DOHH2 (cell line): ENCODE measurements around the gene MAN1C1.

Source experiments
- H3F3A ChIP-seq: fragments of 200-600 bp; sonication (generic), shearing (Covaris generic); 2 replicates; pipeline ENCODE4 v1.6.0; 2016; ENCODE audit warnings: antibody characterized with exemption, mild to moderate bottlenecking; ENCODE audit not compliant: control insufficient read depth, insufficient read depth
- H3K27ac ChIP-seq: fragments of 200-600 bp; sonication (generic); 2 replicates; pipeline ENCODE4 v1.5.1; 2014; ENCODE audit warnings: low read depth, mild to moderate bottlenecking, low read length, moderate library complexity
- H3K27me3 ChIP-seq: fragments of 200-600 bp; sonication (generic); 2 replicates; pipeline ENCODE4 v1.6.1; 2014; ENCODE audit warnings: mild to moderate bottlenecking, low read length, mixed read lengths; ENCODE audit not compliant: control insufficient read depth
- H3K36me3 ChIP-seq: fragments of 200-600 bp; sonication (generic); 2 replicates; pipeline ENCODE4 v1.6.1; 2014; ENCODE audit warnings: mild to moderate bottlenecking, low read length, moderate library complexity, mixed read lengths; ENCODE audit not compliant: control insufficient read depth
- H3K4me1 ChIP-seq: fragments of 200-600 bp; sonication (generic); 2 replicates; pipeline ENCODE4 v1.6.1; 2014; ENCODE audit warnings: mild to moderate bottlenecking, low read length, mixed read lengths; ENCODE audit not compliant: control insufficient read depth
- H3K4me2 ChIP-seq: fragments of 200-600 bp; sonication (generic); 2 replicates; pipeline ENCODE4 v1.6.0; 2014; ENCODE audit warnings: mild to moderate bottlenecking, low read length, moderate library complexity
- H3K4me3 ChIP-seq: fragments of 200-600 bp; sonication (generic); 2 replicates; pipeline ENCODE4 v1.5.1; 2014; ENCODE audit warnings: mild to moderate bottlenecking, low read length, mixed read lengths
- H3K79me2 ChIP-seq: fragments of 200-600 bp; sonication (generic); 2 replicates; pipeline ENCODE4 v1.6.1; 2014; ENCODE audit warnings: mild to moderate bottlenecking, low read length, mixed read lengths; ENCODE audit not compliant: control insufficient read depth
- H3K9me2 ChIP-seq: fragments of 200-600 bp; sonication (generic); replicated peaks from 2 replicates; pipeline ENCODE4 v1.6.1; 2014; ENCODE audit warnings: mild to moderate bottlenecking, low read length, mixed read lengths; ENCODE audit not compliant: control insufficient read depth
- H3K9me3 ChIP-seq: fragments of 200-600 bp; sonication (generic); 2 replicates; pipeline ENCODE4 v1.6.1; 2014; ENCODE audit warnings: antibody characterized with exemption, low read length, mixed read lengths; ENCODE audit not compliant: control insufficient read depth, insufficient read depth
- H4K20me1 ChIP-seq: fragments of 200-600 bp; sonication (generic); 2 replicates; pipeline ENCODE4 v1.6.0; 2014; ENCODE audit warnings: low read depth, mild to moderate bottlenecking, antibody characterized with exemption, low read length, moderate library complexity; ENCODE audit not compliant: control insufficient read depth, insufficient read depth
- EZH2phosphoT487 ChIP-seq: fragments of 200-600 bp; sonication (generic); IDR thresholded peaks from 2 replicates; pipeline ENCODE4 v1.6.1; 2017; ENCODE audit warnings: borderline replicate concordance, mild to moderate bottlenecking, antibody characterized with exemption, low read length, moderate library complexity, mixed read lengths
- TF ChIP-seq, protein P1 (sequence below): fragments of 200-600 bp; sonication (generic); IDR thresholded peaks from one replicate; pipeline ENCODE4 v1.5.1; 2014; ENCODE audit warnings: antibody characterized with exemption, mild to moderate bottlenecking, low read depth, low read length; ENCODE audit not compliant: poor library complexity, severe bottlenecking

MAN1C1 gene

DNA sequence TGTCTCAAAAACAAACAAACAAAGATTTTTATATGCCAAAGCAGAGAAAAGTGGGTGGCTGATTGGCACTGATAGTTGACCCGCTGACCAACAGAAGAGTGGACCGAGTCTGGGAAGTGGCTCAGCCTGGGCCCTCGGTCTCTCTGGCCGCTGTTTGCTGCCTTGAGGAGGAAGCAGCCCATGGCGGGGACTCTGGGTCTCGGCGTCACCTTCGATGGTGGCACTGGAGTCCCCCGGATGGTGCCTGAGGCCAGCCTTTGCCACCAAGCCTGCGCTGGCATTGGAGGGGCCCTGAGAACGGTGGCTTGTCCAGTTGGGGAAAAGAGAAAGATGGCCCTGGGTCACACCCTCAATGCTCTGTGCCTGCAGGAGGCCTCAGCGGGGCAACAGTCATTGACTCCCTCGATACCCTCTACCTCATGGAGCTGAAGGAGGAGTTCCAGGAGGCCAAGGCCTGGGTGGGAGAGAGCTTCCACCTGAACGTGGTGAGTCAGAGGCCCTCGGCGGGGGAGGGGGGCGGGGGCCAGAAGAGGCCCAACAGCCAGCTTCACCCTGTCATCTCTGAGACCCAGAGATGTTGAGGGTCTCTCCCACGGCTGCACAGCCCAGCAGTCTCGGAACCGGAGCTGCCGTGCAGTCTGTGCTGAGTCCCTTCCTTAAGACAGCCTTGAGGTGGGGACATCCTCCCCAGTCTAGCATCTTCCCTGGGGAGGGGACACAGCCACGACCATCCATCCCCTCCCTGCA is 129.9 kb downstream of the MAN1C1 start:
- no peaks in the 10 kb centered on the region for H3K9me2 ChIP-seq
- H3K79me2 ChIP-seq = no peaks in the 10 kb centered on the region
- no peak overlapping the region for H3K4me3 ChIP-seq
- no peak overlapping the region for H3K27ac ChIP-seq
- H3K4me1 ChIP-seq = no peaks in the 10 kb centered on the region
- H3K9me3 ChIP-seq = no peaks in the 10 kb centered on the region
- peaks cover 3% of the 10 kb centered on the region; the same call in 1 of the 2 replicates for H3K27me3 ChIP-seq
- H3K36me3 ChIP-seq = no peaks in the 10 kb centered on the region
- H3K4me2 ChIP-seq = no peak overlapping the region
- H4K20me1 ChIP-seq = no peaks in the 10 kb centered on the region
- no peak for TF ChIP-seq EZH2phosphoT487
- TF ChIP-seq, protein P1, sequence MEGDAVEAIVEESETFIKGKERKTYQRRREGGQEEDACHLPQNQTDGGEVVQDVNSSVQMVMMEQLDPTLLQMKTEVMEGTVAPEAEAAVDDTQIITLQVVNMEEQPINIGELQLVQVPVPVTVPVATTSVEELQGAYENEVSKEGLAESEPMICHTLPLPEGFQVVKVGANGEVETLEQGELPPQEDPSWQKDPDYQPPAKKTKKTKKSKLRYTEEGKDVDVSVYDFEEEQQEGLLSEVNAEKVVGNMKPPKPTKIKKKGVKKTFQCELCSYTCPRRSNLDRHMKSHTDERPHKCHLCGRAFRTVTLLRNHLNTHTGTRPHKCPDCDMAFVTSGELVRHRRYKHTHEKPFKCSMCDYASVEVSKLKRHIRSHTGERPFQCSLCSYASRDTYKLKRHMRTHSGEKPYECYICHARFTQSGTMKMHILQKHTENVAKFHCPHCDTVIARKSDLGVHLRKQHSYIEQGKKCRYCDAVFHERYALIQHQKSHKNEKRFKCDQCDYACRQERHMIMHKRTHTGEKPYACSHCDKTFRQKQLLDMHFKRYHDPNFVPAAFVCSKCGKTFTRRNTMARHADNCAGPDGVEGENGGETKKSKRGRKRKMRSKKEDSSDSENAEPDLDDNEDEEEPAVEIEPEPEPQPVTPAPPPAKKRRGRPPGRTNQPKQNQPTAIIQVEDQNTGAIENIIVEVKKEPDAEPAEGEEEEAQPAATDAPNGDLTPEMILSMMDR = no peak
- H3F3A ChIP-seq = no peaks in the 10 kb centered on the region

DNA sequence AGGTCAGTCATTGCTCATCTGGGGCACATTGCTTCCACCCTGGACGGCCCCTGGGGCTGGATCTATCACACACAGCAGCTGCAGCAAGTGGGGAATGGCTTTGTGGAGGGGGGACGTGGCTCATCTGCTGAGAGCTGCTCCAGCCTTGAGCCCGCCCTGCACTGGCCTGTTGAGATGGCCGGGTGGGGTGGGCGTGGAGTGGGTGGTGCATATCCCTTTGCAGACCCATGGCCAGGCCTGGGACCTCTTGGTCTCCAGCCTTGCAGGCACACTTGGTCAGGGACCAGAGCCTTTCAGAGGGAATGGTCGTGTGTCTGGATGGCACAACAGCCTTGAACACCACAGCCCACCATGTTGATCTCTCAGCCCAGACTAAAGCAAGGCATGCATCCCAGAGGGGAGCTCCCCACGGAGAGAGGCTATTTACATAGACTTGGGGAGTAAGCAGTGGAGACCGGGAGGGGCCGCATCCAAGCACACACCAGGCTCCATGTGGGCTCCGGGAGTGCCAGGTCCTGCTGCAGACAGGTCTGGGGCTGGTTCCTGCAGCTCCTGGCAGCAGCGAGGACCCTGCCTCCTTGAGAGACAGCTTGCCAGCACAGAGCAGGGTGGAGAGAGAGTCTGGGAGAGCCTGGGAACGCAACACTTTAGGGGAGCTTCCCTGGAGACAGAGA is 130.6 kb downstream of the MAN1C1 start:
- no peak overlapping the region for H3K4me3 ChIP-seq
- H3K79me2 ChIP-seq = no peaks in the 10 kb centered on the region
- H3F3A ChIP-seq = no peaks in the 10 kb centered on the region
- no peaks in the 10 kb centered on the region for H3K36me3 ChIP-seq
- no peaks in the 10 kb centered on the region for H3K9me2 ChIP-seq
- H3K4me1 ChIP-seq = no peaks in the 10 kb centered on the region
- no peak for TF ChIP-seq EZH2phosphoT487
- TF ChIP-seq, protein P1 = no peak
- no peak overlapping the region for H3K4me2 ChIP-seq
- H3K9me3 ChIP-seq = no peaks in the 10 kb centered on the region
- peaks cover 3% of the 10 kb centered on the region; the same call in 1 of the 2 replicates for H3K27me3 ChIP-seq
- H4K20me1 ChIP-seq = no peaks in the 10 kb centered on the region
- H3K27ac ChIP-seq = no peak overlapping the region

DNA sequence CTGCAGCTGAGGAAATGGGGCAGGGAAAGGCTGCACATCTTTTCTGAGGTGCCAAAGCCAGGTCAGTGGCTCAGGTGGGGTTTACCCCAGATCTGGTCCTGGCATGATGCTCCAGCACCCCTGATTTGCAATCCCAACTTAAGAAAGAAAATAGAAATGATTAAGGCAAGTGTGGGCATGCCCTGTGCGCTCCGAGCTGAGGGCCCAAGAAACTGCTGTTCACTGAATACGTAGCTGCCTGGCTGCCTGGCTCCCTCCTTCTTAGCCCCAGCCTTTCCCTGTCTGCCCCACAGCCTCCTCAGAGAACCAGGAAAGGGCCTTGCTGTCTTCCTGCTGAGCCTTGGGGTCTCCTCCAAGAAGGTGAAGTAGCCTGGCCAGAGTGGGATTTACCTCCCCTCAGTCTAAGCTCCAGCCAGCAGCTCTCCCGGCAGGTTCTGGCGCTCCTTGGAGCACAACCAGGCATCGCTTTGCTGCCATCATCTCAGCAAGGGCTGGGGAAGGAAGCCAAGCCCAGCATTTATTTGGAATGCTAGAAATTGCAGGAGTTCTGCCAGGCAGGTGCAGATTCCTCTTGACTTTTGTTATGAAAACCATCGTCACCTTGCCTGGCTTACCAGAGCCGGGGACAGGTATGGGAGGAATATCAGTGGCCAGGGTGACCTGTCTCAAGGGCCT is 132.1 kb downstream of the MAN1C1 start:
- Histone ChIP-seq H3K4me1 (no peaks in the 10 kb centered on the region), H3K79me2 (no peaks in the 10 kb centered on the region), H3F3A (no peaks in the 10 kb centered on the region), H3K9me2 (no peaks in the 10 kb centered on the region), H3K4me3 (no peak overlapping the region), H3K27ac (no peak overlapping the region), H3K27me3 (peaks cover 3% of the 10 kb centered on the region; the same call in 1 of the 2 replicates), H3K4me2 (no peak overlapping the region), H4K20me1 (no peaks in the 10 kb centered on the region), H3K9me3 (no peaks in the 10 kb centered on the region), H3K36me3 (no peaks in the 10 kb centered on the region)
- TF ChIP-seq, protein P1 = no peak
- no peak for TF ChIP-seq EZH2phosphoT487
